SH-SY5Y (cell line): ENCODE data around the gene FLYWCH1.

Experiments
- GATA2 ChIP-seq: IDR thresholded peaks from 2 replicates; pipeline ENCODE4 v1.6.1; 2011; ENCODE audit warnings: mild to moderate bottlenecking, low read depth, low read length
- GATA3 ChIP-seq: IDR thresholded peaks from 2 replicates; pipeline ENCODE4 v1.6.1; 2011; ENCODE audit warnings: low read depth, mild to moderate bottlenecking, low read length, moderate library complexity

The FLYWCH1 gene

DNA sequence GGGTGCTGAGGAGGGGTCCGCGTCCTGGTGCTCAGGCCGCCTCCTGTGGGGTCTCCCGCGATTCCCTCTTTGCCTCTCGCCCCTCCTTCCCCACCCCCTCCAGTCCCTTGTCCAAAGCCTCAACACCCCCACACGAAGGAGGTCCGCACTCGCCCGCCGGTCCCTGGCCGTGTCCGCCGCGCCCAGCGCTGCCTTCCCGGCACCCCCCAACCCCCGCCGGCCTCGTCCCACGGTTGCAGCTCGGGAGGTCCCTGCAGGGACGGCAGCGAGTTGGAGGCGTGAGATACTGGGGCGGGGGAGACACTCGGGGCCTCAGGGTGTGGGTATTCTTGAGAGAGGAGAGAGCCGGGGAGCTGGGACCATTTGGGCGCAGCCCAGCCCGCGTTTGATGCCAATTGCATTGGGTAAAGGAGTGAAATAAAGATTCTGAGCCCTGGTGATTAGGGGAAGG, 28.2 kb upstream of the FLYWCH1 start:
- TF ChIP-seq GATA3, result no peak
- TF ChIP-seq GATA2, result no peak

DNA sequence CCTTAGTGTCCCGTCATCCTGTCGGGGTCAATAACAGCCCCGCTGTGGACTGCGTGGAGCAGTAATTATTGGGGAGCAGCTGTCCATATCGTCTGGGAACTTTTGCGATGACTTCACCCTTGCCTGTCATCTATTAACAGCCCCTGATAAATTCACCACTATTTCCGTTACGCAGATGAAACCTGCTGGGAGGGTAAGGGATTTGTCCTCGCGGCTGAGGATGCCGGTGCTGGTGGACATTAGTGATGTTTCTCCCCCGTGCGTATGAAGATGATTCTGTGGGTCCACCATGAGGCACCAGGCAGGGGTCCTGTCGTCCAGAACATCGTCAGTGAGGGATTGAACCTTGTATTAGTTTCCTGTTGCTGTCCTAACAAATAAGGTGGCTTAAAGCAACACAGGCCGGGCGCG, 27.7 kb upstream of the FLYWCH1 start:
- TF ChIP-seq GATA3 (no peak), GATA2 (no peak)

DNA sequence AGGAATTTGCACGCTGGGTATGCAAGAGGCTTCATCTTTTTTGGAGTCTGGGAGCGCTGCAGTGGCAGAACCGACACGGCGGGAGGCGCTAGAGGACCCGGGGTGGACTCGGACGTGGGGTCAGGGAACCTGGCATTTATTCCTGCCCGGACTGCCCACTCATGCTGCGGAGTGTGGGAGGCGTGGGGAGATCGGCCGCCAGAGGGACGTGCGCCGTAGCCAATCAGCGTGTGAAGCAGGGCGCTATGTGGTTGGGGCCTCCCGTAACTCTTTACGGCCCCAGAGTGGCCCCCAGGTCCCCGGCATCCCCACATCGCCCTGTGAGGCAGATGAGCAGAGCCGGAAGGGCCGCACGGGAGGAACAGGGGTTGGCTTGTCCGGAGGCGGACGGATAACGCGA, 17.5 kb upstream of the FLYWCH1 start:
- TF ChIP-seq GATA2 (no peak), GATA3 (no peak)

DNA sequence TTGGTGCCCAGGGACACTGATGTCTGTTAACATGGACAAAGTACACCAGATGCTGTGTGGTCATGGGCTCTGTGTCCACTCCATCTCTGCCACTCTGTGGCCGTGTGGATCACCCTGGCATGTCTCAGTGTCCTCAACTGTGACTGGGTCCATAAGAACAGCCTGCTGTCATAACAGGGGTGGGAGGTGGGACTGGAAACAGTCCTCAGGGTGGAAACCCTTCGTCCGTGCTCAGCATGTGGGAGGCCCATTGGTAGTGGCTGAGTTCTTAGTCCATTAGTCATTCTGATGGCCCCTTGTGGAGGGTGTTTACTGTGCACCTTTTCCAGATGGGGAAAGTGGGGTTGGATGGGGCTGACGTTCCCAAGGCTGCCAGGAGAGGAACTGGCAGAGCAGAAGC, 15.9 kb upstream of the FLYWCH1 start:
- TF ChIP-seq GATA3 (no peak), GATA2 (no peak)

DNA sequence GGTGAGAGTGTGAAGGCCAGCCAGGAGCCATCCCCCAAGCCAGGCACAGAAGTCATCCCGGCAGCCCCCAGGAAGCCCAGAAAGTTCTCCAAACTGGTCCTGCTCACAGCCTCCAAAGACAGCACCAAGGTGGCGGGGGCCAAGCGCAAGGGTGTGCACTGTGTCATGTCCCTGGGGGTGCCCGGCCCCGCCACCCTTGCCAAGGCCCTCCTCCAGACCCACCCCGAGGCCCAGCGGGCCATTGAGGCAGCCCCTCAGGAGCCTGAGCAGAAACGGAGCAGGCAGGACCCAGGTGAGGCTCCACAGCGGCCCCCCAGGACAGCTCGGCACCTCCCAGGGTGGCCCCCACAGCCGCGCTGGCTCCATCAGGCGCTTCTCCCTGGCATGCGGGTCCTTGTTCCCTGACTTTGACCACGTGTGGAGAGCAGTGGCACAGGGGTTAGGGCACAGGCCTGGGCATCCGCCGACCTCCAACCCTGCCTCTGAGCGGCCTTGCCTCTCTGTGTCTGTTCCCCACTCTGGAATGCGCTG, 15.2 kb upstream of the FLYWCH1 start:
- TF ChIP-seq GATA3 (no peak), GATA2 (no peak)

DNA sequence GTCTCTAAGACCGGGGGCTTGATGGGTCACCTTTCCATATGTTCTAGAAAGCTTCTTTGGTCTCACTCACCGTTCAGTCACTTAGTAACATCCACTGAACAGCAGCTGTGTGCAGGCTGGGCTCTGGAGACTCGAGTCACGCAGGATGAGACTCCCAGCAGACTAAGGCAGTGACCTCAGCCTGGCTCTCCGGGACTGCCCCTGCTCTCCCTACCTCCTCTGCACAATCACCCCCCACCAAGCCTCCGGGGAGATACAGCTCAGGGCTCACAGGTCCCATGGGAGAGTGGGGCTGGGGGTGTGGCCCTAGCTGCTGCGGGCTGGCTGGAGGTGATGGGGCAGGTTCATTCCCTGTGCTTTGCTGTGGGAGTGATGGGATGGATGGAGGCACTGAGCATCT, 14.6 kb upstream of the FLYWCH1 start:
- no peak for TF ChIP-seq GATA2
- no peak for TF ChIP-seq GATA3

DNA sequence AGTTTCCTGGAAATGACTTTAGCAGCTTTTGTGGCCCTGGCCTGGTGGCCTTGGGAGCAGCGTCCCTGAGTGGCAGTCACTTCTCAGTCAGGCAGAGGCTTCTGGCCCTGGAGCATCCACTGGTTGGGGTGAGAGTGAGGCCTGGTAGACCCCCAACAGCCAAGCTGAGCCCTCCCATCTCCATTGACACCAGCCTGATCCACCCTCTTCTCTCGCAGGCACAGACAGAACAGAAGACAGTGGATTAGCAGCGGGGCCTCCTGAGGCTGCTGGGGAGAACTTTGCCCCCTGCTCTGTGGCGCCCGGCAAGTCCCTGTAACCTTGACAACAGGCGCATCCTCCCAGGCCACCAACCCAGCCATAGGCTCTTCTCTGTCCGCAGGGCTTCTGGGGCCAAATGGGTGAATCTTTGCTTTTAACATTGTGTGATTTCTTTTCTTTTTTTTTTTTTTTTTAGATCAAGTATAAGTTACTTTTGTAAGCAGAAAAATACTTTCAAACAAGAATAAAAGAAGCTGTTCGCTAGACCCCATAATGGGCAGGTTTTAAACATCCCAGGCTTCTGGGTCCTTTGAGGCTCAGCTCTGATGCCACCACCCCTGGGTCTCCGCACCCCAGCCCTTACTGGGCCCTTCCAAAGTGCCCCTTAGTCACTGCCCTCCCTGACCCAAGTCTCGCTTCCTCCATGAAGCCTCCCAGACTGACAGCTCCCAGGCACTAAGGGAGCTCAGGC, 12.7 kb upstream of the FLYWCH1 start:
- TF ChIP-seq GATA3, result no peak
- TF ChIP-seq GATA2, result no peak

DNA sequence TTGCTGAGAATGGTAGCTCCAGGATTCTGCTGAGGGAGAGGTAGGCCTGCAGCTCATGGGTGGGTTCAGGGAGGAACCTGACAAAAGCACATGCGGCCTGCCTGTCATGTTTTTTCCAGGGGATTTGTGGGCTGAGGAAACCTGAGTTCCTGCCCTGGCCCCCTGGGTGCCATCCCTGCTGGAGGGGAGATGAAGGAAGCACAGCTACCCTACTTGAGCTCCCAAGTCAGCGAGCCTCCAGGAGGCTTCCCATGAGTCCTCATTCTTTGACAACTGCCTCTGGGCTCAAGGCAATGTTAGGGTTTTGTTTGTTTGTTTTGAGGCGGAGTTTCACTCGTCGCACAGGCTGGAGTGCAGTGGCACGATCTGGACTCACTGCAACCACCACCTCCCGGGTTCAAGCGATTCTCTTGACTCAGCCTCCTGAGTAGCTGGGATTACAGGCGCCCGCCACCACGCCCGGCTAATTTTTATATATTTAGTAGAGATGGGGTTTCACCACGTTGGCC, 12.1 kb upstream of the FLYWCH1 start:
- TF ChIP-seq GATA2 (no peak), GATA3 (no peak)

DNA sequence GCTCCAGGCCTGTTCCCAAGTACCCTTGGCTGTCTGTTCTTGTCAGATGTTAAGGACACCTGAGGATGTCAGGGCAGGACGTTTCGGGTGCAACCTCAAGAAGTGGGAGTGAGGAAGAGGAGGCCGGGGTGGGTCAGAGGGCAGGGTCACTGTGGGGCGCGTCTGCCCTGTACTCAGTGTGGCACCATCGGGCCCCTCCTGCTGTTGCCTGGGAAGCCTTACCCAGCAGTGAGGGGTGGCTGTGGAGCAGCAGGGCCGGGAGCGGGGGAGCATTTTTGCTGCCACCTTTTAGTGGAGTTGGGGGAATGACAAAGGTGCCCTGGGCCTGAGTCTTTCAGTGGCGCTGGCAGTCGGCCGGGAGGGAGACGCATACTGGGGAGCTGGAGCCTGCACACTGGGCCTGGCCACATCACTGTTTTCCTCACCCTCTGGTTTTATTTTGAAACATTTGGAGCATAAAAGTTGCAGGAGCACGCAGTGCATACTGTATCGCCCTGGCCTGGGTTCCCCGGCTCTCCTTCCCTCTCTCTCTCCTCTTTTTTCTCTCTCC, 11.1 kb upstream of the FLYWCH1 start:
- TF ChIP-seq GATA2, result no peak
- no peak for TF ChIP-seq GATA3

DNA sequence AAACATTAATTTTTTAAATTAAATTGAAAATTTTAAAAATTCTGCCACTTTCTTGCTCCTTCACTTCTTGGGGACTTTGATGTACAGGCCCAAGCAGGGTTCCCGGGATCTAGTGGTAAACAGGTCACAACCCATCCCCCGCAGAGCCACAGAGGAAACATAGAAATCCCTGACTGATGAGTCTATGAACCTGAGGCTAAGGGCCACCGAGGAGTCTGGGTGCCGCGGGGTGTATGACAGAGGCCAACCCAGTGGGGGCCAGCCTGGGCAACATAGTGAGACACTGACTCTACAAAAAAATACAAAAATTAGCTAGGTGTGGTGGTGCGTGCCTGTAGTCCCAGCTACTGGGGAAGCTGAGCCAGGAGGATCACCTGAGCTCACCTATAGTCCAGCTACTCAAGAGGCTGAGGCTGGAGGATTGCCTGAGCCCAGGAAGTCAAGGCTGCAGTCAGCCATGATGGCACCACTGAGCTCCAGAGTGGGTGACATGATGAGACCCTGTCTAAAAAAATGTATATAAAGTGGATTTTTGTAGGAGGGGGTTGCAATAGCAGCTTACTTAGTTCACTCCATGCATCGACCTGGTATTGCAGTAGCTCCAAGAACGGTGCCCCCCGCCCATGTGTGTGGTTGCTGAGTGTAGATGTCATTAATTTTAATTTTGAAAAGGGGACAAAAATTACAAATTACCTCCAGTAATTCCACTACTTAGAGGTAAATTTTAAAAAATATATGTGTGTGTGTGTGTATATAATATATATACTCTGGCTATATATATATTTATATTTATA, 9.2 kb upstream of the FLYWCH1 start:
- TF ChIP-seq GATA2, result no peak
- no peak for TF ChIP-seq GATA3

DNA sequence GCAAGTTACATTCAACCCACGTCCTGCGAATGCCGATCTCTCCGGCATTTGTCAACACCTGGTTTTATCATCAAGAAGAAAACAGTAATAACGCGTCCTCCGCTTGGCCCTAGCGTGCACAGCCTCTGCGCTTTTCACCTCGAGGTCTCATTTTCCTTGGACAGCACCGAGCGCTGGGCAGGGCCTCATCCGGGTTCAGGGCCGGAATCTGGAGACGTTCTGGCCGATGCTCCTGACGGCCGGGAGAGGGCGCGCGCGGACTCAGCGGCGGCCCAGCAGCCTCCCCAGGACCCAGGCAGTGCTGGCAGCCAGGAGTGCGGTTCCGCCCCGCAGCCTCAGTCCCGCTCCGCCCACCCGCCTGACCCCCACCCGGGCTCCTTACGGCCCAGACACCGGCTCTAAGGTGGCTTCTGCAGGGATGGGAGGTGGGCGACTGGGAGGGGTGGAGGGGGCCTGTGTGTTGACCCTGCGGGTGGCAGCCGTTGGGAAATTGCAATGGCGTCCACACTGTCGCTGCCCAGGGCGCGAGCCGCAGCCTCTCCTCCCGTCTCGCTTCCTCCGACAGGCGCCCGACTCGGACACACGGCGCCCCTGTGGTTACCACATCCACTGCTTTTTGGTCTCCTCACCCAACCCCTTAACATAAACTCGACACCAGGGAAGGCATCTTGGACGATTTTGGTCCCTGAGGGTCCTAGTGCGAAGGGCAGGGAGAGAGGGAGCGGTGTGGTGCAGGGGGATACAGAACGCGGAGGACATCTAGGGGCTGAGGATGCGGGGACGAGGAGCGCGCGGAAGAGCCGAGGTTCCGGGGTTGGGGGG, 7.4 kb upstream of the FLYWCH1 start:
- no peak for TF ChIP-seq GATA2
- TF ChIP-seq GATA3, result no peak

DNA sequence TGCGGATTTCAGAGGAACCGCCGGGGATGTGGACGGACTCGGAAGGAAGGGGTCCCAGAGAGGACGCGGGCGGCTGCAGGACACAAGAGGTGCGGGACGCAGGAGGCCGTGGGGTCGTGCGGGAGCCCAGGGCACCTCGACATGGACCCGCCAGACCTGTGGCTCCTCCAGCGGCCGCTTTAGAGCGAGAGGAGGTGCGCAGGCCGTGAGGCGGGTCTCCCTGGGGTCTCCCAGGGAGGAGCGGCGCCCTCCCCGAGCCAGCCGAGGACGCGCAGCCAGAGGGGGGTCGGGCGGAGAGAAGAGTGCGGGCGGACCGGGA, 6.8 kb upstream of the FLYWCH1 start:
- no peak for TF ChIP-seq GATA3
- TF ChIP-seq GATA2, result no peak

DNA sequence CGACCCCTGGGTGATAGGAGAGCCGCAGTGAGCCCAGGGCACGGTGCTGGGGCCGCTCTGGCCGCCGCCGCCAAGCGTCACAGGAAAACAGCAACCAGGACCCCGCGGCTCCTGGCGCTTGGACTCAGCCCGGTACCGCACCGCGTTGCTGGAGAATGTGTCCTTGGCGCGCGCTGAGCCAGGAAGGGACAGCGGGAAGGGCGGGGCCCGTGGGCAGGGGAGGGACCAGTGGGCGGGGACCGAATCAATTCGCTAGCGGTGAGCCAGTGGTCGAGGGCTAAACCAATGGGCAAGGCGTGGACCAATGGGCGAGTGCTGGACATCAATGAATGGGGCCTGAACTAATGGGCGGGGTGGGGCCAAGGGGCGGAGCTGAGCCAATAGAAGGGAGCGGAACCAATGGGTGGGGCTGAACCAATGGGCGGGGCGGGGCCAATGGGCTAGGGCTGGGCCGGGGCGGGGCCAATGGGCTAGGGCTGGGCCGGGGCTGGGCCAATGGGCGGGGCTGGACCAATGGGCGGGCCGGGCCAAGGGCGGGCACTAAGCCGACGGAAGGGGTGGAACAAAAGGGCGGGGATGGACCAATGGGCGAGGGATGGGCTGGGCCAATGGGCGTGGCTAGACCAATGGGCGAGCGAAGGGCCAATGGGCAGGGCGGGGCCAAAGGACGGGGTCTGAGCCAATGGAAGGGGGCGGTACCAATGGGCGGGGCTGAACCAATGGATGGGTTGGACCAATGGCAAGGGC, 6.3 kb upstream of the FLYWCH1 start:
- TF ChIP-seq GATA3 (no peak), GATA2 (no peak)

DNA sequence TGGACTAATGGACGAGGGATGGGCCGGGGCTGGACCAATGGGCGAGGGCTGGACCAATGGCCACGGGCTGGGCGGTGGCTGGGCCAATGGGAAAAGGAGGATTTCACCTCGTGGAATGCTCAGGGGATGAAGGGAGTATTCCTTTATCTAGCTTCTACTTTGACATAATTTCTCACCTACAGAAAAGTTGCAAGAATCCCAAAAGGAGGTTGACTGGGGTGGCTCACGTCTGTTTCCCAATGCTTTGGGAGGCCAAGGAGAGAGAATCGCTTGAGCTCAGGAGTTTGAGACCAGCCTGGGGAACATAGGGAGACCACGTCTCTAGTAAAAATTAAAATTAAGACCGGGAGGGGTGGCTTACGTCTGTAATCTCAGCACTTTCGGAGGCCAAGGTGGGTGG, 5.7 kb upstream of the FLYWCH1 start:
- TF ChIP-seq GATA2, result no peak
- TF ChIP-seq GATA3, result no peak
